GM19395 (cell line): ENCODE data around the gene PTCH2.

Experiments used
- ATAC-seq: cut with Tn5 transposase; IDR thresholded peaks from one replicate; pipeline ENCODE4 v1.9.1; 2021; ENCODE audit warnings: mild to moderate bottlenecking, moderate library complexity; ENCODE audit not compliant: unreplicated experiment

The PTCH2 gene

GRCh38 chr1:44780583-44781121 is 62.4 kb downstream of the PTCH2 start:
- ATAC-seq, result no peak

- no peak for ATAC-seq
Observed at GRCh38 chr1:44778705-44779576, 64.1 kb downstream of the PTCH2 start.

- ATAC-seq, result no peak
Observed at GRCh38 chr1:44777969-44778635, 65.0 kb downstream of the PTCH2 start.

GRCh38 chr1:44777547-44777946 is 65.5 kb downstream of the PTCH2 start:
- ATAC-seq, result no peak

- ATAC-seq, result no peak
Observed at GRCh38 chr1:44776730-44777068, 66.4 kb downstream of the PTCH2 start.

- ATAC-seq, result peak; percentile 18
Observed at GRCh38 chr1:44775930-44776729, 66.9 kb downstream of the PTCH2 start.

GRCh38 chr1:44775078-44775929 is 67.7 kb downstream of the PTCH2 start, which contains the start of gene RPS8:
RPS8 (plus strand) TSS chr1:44775540; CDS start chr1:44775597, 57 bp downstream.
- ATAC-seq, result peak; percentile 86
